SK-N-SH treated with all-trans-retinoic acid at 6 μM for 48 hours (cell line): Measurements from ENCODE around the gene TMPRSS12.

Experiments
- CSRNP3 ChIP-seq: fragments of 250-450 bp; sonication (Bioruptor Pico); IDR thresholded peaks from 2 replicates; pipeline ENCODE4 v1.5.1; 2021; ENCODE audit warnings: mild to moderate bottlenecking, moderate library complexity
- RARB ChIP-seq: fragments of 250-450 bp; sonication (Bioruptor Pico); IDR thresholded peaks from 2 replicates; pipeline ENCODE4 v1.8.0; 2021; ENCODE audit warnings: mild to moderate bottlenecking, moderate library complexity
- SNAI2 ChIP-seq: fragments of 250-450 bp; sonication (Bioruptor Pico); IDR thresholded peaks from 2 replicates; pipeline ENCODE4 v1.5.0; 2020; ENCODE audit warnings: mild to moderate bottlenecking, moderate library complexity
- ZFP3 ChIP-seq: fragments of 250-450 bp; sonication (Bioruptor Pico); IDR thresholded peaks from 2 replicates; pipeline ENCODE4 v1.5.0; 2020; ENCODE audit warnings: mild to moderate bottlenecking, moderate library complexity

GRCh38 chr12:50887191-50887590, 44.5 kb downstream of the TMPRSS12 start:
- TF ChIP-seq SNAI2 (CRISPR knock-in tag) (no peak), CSRNP3 (no peak), RARB (CRISPR knock-in tag) (no peak), ZFP3 (CRISPR knock-in tag) (no peak)
